HUES64 (cell line): ENCODE measurements around the gene GPR37.

Source experiments
- H3K27ac ChIP-seq: 2 replicates; pipeline ENCODE4 v1.7.0; 2013; ENCODE audit warnings: low read depth, low read length, inconsistent platforms
- H3K27me3 ChIP-seq: 2 replicates; pipeline ENCODE4 v1.6.1; 2013; ENCODE audit warnings: mild to moderate bottlenecking, low read length; ENCODE audit not compliant: insufficient read depth
- H3K36me3 ChIP-seq: 2 replicates; pipeline ENCODE4 v1.6.1; 2013; ENCODE audit warnings: mild to moderate bottlenecking, low read length; ENCODE audit not compliant: insufficient read depth
- H3K4me1 ChIP-seq: 2 replicates; pipeline ENCODE4 v1.6.1; 2013; ENCODE audit warnings: mild to moderate bottlenecking, low read length, moderate library complexity; ENCODE audit not compliant: insufficient read depth
- H3K4me3 ChIP-seq: 2 replicates; pipeline ENCODE4 v1.5.1; 2013; ENCODE audit warnings: mild to moderate bottlenecking, low read length, moderate library complexity
- H3K9ac ChIP-seq: 2 replicates; pipeline ENCODE4 v1.6.1; 2013; ENCODE audit warnings: mild to moderate bottlenecking, low read depth, low read length
- H3K9me3 ChIP-seq: 2 replicates; pipeline ENCODE4 v1.6.1; 2013; ENCODE audit warnings: low read depth, low read length; ENCODE audit not compliant: insufficient read depth
- WGBS: fragments of 150-250, 120-280 bp; methylation state at CpG from one replicate; pipeline ENCODE4 v1.1.7; 2013; ENCODE audit warnings: missing lambda C conversion rate; 5-methylcytosine and 5-hydroxymethylcytosine counted together

GPR37 gene

DNA sequence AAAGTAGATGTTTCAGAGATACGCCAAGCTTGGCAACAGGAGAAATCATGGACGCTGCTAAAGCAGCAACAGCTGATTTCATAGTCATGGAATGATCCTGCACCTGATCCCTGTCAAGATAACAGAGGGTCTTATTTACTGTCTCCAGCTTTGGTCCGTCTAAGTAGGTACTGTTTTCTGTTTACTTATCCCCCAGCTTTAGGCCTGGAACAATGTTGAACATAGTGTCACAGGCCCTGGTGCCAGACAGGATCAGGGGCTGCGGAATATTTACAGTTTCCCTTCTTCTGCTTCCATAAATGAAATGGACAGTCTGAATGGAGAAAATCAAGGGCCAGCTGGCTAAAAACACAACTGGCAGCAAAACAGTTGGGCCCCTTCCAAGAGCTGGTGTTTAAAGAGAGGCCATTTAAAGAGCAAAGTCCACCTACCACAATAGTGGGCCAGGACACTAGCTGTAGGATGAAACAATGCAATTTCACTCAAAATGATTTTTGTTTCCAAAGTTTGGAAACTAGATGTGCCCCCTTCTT is 2.9 kb downstream of the GPR37 start:
- Histone ChIP-seq H3K9ac (no peak overlapping the region), H3K9me3 (no peaks in the 10 kb centered on the region), H3K27me3 (peaks cover 35% of the 10 kb centered on the region), H3K27ac (no peak overlapping the region), H3K4me3 (peak overlapping the region; percentile 87), H3K4me1 (0 out of 2 replicates have a peak, but pooled peaks cover 5% of the 10 kb centered on the region), H3K36me3 (no peaks in the 10 kb centered on the region)
- whole genome bisulfite sequencing = 74% methylated on average over 4 of the region's 4 CpGs

DNA sequence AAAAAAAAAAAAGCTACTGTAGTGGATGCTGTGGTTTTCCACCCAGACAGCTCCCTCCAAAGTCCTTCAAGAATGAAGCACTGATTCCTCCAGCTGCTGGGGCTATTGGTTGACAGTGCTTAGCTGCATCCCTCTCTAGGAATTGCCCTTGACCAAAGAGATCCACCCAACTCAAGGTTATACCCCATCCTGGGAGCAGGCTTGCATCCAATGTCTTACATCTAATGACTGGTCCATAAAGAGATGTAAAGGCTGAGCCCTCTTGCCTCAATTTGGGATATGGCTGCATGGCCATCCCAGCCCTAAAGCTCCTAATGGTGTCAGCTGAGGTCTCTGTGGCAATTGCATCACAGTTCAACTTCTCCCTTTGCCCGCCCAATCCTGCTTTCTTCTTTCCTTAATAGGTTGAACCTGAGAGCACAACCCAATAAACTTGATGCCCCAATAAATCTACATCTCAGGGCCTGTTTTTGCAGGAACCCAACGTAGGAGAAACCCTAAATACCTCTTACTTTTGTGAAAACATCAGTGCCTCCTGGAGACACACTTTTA is 4.4 kb downstream of the GPR37 start:
- H3K4me3 ChIP-seq = no peak overlapping the region
- H3K4me1 ChIP-seq = 0 out of 2 replicates have a peak, but pooled peaks cover 5% of the 10 kb centered on the region
- no peak overlapping the region for H3K27ac ChIP-seq
- H3K36me3 ChIP-seq = no peaks in the 10 kb centered on the region
- H3K9ac ChIP-seq = no peak overlapping the region
- no peaks in the 10 kb centered on the region for H3K9me3 ChIP-seq
- 91% methylated on average over 2 of the region's 2 CpGs for WGBS
- H3K27me3 ChIP-seq = peaks cover 35% of the 10 kb centered on the region

DNA sequence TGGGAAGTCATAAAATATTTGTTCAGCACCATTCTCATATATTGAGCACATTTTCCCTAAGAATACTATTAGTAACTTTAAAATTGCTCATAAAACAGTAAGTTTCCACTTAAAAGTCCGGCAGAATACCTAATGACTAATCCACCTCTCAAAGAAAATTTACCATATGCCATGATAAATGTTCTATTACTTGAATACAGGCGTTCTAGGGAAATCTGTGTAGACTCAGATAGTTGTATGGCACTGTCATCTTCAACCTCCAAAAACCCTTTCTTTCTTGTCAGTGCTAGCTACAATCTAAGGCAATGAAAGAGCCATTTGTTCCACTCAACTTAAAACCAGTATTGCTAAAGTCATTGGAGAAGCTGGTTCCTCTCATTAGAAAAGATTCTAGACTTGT is 7.3 kb downstream of the GPR37 start:
- Histone ChIP-seq H3K36me3 (no peaks in the 10 kb centered on the region), H3K27me3 (peaks cover 13% of the 10 kb centered on the region), H3K9ac (no peak overlapping the region), H3K27ac (no peak overlapping the region), H3K4me3 (no peak overlapping the region), H3K9me3 (no peaks in the 10 kb centered on the region), H3K4me1 (peaks cover 9% of the 10 kb centered on the region; the same call in 1 of the 2 replicates)
- 97% methylated on average over 2 of the region's 2 CpGs for WGBS

DNA sequence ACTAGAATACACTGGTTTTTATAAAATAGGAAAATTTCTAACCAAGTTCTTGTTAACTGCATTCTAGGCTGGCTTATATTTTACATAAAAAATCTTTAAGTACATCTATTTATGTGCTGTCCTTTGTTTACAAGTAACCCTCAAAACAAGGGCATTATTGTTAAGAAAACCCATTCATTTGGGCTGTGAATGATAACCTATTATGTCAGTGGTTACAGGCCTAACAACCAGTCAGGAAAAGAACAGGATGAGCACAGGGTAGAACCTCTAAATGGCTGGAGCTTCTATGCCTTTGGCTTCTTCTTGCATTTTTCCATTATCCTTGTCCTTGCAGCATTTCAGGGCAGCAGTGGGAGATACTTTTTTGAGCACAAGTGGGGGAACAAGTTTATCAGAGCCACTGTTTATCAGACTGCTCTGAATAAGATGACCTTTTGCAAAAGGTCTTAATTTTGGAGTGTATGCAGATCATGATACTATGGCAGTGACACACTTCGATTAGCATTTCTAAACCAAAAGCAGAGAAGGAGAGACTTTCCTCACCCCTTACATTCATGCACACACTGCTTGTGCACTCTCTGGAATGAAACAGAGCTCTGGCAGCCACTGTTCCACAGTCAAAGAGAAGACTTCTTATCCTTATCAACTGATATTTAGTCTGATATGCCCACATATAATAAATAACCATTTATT is 10.9 kb downstream of the GPR37 start:
- no peaks in the 10 kb centered on the region for H3K27me3 ChIP-seq
- no peak overlapping the region for H3K27ac ChIP-seq
- no peaks in the 10 kb centered on the region for H3K36me3 ChIP-seq
- no peaks in the 10 kb centered on the region for H3K9me3 ChIP-seq
- H3K4me3 ChIP-seq = no peak overlapping the region
- 92% methylated on average over 1 of the region's 1 CpG for WGBS
- H3K9ac ChIP-seq = no peak overlapping the region
- H3K4me1 ChIP-seq = peaks cover 13% of the 10 kb centered on the region; the same call in 1 of the 2 replicates

DNA sequence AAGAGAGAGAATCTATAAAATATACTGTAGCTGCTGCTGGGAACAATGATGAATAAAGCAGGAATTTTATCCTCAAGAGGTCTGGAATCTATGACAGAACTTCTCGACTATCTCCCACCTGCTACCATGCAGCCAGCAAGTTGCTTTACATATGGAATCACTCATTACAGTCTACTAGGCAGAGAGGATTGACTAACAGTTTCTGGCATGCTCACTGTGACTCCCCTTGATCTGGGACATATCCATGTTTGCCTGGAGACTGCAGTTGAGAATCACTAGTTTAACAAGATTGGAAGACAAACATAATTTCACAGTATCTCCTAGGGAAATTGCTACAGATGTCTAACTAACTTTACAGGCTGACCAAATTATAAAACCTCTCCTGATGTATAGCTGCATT is 13.3 kb downstream of the GPR37 start:
- 86% methylated on average over 1 of the region's 1 CpG for WGBS
- Histone ChIP-seq H3K27ac (no peak overlapping the region), H3K27me3 (no peaks in the 10 kb centered on the region), H3K4me3 (no peak overlapping the region), H3K9ac (no peak overlapping the region), H3K36me3 (no peaks in the 10 kb centered on the region), H3K9me3 (no peaks in the 10 kb centered on the region), H3K4me1 (peaks cover 13% of the 10 kb centered on the region; the same call in 1 of the 2 replicates)

DNA sequence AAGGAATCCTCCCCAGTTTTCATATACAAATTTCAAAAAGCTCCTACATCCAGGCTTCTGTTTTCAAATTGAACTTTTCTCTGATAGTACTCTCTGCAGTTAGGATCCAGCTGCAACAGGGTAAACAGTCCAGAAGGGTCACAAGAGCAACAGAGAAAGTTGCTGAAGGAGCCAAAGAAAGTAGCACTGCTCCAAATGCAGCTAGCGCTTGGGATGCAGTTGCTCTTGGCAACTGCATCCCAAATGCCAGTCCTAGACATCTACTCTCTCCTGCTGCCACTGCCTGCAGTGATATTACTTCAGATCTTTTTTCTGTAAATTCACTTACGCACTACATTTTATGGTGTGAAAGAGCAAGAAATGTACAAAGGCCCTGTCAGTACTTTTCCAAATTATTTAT is 14.6 kb downstream of the GPR37 start:
- H3K36me3 ChIP-seq = no peaks in the 10 kb centered on the region
- H3K4me3 ChIP-seq = no peak overlapping the region
- 95% methylated on average over 2 of the region's 2 CpGs for WGBS
- peaks cover 13% of the 10 kb centered on the region; the same call in 1 of the 2 replicates for H3K4me1 ChIP-seq
- H3K9ac ChIP-seq = no peak overlapping the region
- no peaks in the 10 kb centered on the region for H3K27me3 ChIP-seq
- no peak overlapping the region for H3K27ac ChIP-seq
- H3K9me3 ChIP-seq = no peaks in the 10 kb centered on the region

DNA sequence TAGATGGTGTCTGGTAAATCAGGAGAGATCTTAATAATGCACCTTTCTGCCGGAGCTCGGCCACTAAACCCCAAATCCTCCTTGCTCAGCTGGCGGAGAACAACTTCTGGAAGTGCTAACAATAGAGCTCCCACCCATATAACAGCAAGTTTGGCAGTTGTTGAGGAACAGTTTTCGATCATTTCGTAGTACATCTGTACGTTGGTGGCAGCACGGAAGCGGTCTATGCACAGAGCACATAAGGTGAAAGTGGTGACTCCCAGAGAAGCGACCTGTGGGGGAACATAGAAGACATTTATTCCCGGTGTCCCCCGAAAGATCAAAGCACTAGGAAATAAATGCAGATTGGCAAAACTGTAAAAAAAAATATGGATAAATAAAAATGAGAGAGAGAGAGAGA is 18.5 kb downstream of the GPR37 start:
- Histone ChIP-seq H3K27ac (no peak overlapping the region), H3K4me1 (peaks cover 2% of the 10 kb centered on the region; the same call in 1 of the 2 replicates), H3K36me3 (no peaks in the 10 kb centered on the region), H3K9ac (no peak overlapping the region), H3K4me3 (no peak overlapping the region), H3K27me3 (no peaks in the 10 kb centered on the region), H3K9me3 (no peaks in the 10 kb centered on the region)
- WGBS = 97% methylated on average over 11 of the region's 11 CpGs

DNA sequence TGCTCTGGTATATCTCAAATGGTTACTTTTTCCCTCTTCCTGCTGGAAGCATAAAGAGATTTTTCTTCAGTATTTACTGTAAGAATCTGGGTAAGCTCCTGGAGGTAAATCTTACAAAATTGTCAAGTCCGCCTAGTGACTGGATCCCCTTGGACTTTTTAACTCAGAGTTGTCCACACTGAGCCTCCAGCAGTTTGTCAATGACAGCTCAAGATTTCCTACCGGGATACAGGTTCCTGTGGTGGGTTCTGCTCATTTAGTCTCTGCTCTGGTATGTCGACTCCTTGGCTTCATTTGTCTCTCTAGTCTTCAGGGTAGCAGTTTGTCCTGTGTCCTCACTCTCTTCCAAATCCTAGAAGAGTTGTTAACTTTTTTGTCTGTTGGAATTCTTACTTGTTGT is 27.0 kb downstream of the GPR37 start:
- H3K27me3 ChIP-seq = no peaks in the 10 kb centered on the region
- 79% methylated on average over 3 of the region's 3 CpGs for WGBS
- no peak overlapping the region for H3K9ac ChIP-seq
- H3K36me3 ChIP-seq = no peaks in the 10 kb centered on the region
- peaks cover 6% of the 10 kb centered on the region; the same call in 1 of the 2 replicates for H3K4me1 ChIP-seq
- H3K4me3 ChIP-seq = no peak overlapping the region
- no peaks in the 10 kb centered on the region for H3K9me3 ChIP-seq
- no peak overlapping the region for H3K27ac ChIP-seq

DNA sequence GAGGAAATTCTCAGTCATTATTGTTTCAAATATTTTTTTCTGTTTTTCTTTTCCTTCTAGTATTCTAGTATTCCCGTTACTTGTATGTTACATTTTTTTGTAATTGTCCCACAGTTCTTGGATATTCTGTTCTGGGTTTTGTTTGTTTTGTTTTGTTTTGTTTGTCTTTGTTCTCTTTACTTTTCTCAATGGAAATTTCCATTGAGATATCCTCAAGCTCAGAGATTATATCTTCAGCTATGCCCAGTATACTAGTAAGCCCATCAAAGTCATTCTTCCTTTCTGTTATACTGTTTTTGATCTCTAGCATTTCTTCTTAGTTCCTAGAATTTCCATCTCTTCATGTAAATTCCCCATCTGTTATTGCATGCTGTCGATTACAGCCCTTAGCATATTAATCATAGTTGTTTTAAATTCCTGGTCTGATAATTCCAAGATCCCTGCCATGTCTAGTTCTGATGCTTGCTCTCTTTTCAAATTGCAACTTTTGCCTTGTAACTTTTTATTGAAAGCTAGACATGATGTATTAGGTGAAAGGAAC is 27.8 kb downstream of the GPR37 start:
- Histone ChIP-seq H3K27ac (no peak overlapping the region), H3K4me3 (no peak overlapping the region)
- 100% methylated on average over 1 of the region's 2 CpGs for WGBS

DNA sequence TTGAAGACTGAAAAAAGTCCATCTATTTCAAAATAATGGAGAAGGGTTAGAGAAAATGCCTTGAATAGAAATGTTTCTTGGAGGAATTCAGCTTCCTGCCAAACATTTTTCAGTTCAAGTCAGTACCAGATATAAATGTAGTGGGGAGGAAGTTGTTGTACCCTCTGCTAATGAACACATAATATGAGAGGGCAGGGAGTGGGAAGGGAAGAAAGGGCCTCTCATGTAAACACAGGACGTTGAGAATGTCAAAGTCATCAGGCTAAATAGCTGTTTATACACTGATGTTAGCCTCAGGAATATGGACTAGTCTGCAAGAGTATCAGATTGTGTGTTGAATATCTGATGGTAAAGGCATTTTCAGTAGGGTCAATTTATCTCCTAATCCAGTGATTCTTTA is 37.0 kb downstream of the GPR37 start:
- Histone ChIP-seq H3K4me3 (no peak overlapping the region), H3K9me3 (no peaks in the 10 kb centered on the region; the same call in 1 of the 2 replicates), H3K4me1 (peaks cover 18% of the 10 kb centered on the region), H3K27ac (no peak overlapping the region), H3K9ac (no peak overlapping the region), H3K36me3 (no peaks in the 10 kb centered on the region), H3K27me3 (no peaks in the 10 kb centered on the region)
- WGBS = 70% methylated on average over 1 of the region's 1 CpG

More for the DNA sequence above, 27.8 kb downstream of the GPR37 start:
- H3K27me3 ChIP-seq = no peaks in the 10 kb centered on the region
- no peaks in the 10 kb centered on the region for H3K9me3 ChIP-seq
- H3K4me1 ChIP-seq = peaks cover 6% of the 10 kb centered on the region; the same call in 1 of the 2 replicates
- no peak overlapping the region for H3K9ac ChIP-seq
- no peaks in the 10 kb centered on the region for H3K36me3 ChIP-seq

DNA sequence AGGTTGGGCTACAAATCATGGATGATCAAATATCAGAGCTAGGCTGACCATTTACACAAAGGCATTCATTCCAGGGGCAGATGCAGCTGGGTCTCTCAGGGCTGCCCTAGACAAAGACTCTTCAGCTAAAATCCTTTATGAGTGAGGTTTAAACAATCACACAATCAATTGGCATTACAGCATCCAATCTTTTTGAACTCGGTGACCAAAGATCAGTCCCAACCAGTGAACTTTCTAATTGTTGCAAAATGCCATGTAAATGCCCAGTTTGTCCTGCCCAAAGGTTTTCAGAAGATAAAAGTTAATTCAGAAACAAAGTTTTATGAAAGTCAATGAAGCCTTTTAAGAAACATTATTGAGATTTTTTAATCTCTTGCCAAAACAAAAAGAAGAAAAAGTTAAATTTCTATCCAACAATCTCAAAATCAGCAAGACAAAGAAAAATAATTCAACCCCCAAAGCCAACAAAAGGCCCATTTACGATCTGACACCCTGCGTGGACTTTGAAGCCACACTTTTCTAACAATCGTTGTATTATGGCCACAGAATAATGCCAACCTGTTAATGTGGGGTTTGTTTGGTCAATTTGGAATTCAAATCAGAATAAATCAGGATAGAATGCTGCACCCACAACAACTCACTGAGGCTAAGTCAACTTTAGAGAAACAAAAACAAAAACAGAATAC is 40.9 kb downstream of the GPR37 start:
- Histone ChIP-seq H3K9me3 (no peaks in the 10 kb centered on the region; the same call in 1 of the 2 replicates), H3K4me1 (peaks cover 28% of the 10 kb centered on the region), H3K36me3 (no peaks in the 10 kb centered on the region), H3K4me3 (no peak overlapping the region), H3K27me3 (no peaks in the 10 kb centered on the region), H3K27ac (no peak overlapping the region), H3K9ac (no peak overlapping the region)
- 72% methylated on average over 3 of the region's 4 CpGs for WGBS
